ES-I3 (cell line): Measurements from ENCODE around the gene CA11.

Experiments used
- H3K36me3 ChIP-seq: 2 replicates; pipeline ENCODE4 v1.6.1; 2013; ENCODE audit warnings: mild to moderate bottlenecking, low read length, control low read depth, moderate library complexity; ENCODE audit not compliant: insufficient read depth
- H3K4me1 ChIP-seq: 2 replicates; pipeline ENCODE4 v1.6.1; 2013; ENCODE audit warnings: mild to moderate bottlenecking, control low read depth, low read length; ENCODE audit not compliant: insufficient read depth
- H3K9ac ChIP-seq: 2 replicates; pipeline ENCODE4 v1.6.1; 2013; ENCODE audit warnings: low read depth, mild to moderate bottlenecking, low read length, moderate library complexity
- H3K9me3 ChIP-seq: 2 replicates; pipeline ENCODE4 v1.6.1; 2013; ENCODE audit warnings: mild to moderate bottlenecking, low read length, moderate library complexity; ENCODE audit not compliant: control insufficient read depth, insufficient read depth

CA11 gene

GRCh38 chr19:48674921-48675824, 29.2 kb upstream of the CA11 start:
- Histone ChIP-seq H3K9me3 (no peaks in the 10 kb centered on the region), H3K9ac (no peak overlapping the region), H3K4me1 (peaks cover 17% of the 10 kb centered on the region), H3K36me3 (no peaks in the 10 kb centered on the region)

- Histone ChIP-seq H3K9ac (peak overlapping the region; percentile 25; the same call in 1 of the 2 replicates), H3K36me3 (no peaks in the 10 kb centered on the region), H3K4me1 (peaks cover 17% of the 10 kb centered on the region), H3K9me3 (no peaks in the 10 kb centered on the region)
Observed at GRCh38 chr19:48674216-48674809, 28.3 kb upstream of the CA11 start.

- no peaks in the 10 kb centered on the region for H3K9me3 ChIP-seq
- H3K36me3 ChIP-seq: no peaks in the 10 kb centered on the region
- peaks cover 17% of the 10 kb centered on the region for H3K4me1 ChIP-seq
- peak overlapping the region; percentile 27; the same call in 1 of the 2 replicates for H3K9ac ChIP-seq
Observed at GRCh38 chr19:48673436-48674100, 27.6 kb upstream of the CA11 start.

- Histone ChIP-seq H3K9ac (peak within 1 kb of the TSS; percentile 27; the same call in 1 of the 2 replicates), H3K9me3 (no peaks in the 10 kb centered on the region), H3K36me3 (no peaks in the 10 kb centered on the region), H3K4me1 (peaks cover 17% of the 10 kb centered on the region)
Observed at GRCh38 chr19:48672994-48673393, 27.0 kb upstream of the CA11 start, which contains the start of gene NTN5. Gene NTN5 (minus strand): TSS chr19:48673017. CDS start chr19:48670986, 2,031 bp downstream.

- H3K9me3 ChIP-seq: no peaks in the 10 kb centered on the region
- H3K9ac ChIP-seq: no peak overlapping the region
- peaks cover 17% of the 10 kb centered on the region for H3K4me1 ChIP-seq
- no peaks in the 10 kb centered on the region for H3K36me3 ChIP-seq
Observed at GRCh38 chr19:48671446-48671995, 25.5 kb upstream of the CA11 start.

- no peaks in the 10 kb centered on the region for H3K36me3 ChIP-seq
- H3K9ac ChIP-seq: no peak overlapping the region
- no peaks in the 10 kb centered on the region for H3K9me3 ChIP-seq
- H3K4me1 ChIP-seq: peaks cover 16% of the 10 kb centered on the region
Observed at GRCh38 chr19:48670699-48671445, 24.9 kb upstream of the CA11 start.

GRCh38 chr19:48669903-48670668, 24.1 kb upstream of the CA11 start:
- H3K9ac ChIP-seq: no peak overlapping the region
- H3K9me3 ChIP-seq: no peaks in the 10 kb centered on the region
- H3K36me3 ChIP-seq: no peaks in the 10 kb centered on the region
- peaks cover 11% of the 10 kb centered on the region for H3K4me1 ChIP-seq

GRCh38 chr19:48668761-48669160, 22.8 kb upstream of the CA11 start:
- Histone ChIP-seq H3K9me3 (no peaks in the 10 kb centered on the region), H3K36me3 (no peaks in the 10 kb centered on the region), H3K9ac (no peak overlapping the region), H3K4me1 (peaks cover under 1% of the 10 kb centered on the region; the same call in 1 of the 2 replicates)

- no peaks in the 10 kb centered on the region for H3K9me3 ChIP-seq
- H3K9ac ChIP-seq: no peak overlapping the region
- H3K36me3 ChIP-seq: no peaks in the 10 kb centered on the region
- no peaks in the 10 kb centered on the region; the same call in 1 of the 2 replicates for H3K4me1 ChIP-seq
Observed at GRCh38 chr19:48668332-48668731, 22.3 kb upstream of the CA11 start.

- no peaks in the 10 kb centered on the region; the same call in 1 of the 2 replicates for H3K4me1 ChIP-seq
- no peaks in the 10 kb centered on the region for H3K36me3 ChIP-seq
- no peak overlapping the region for H3K9ac ChIP-seq
- no peaks in the 10 kb centered on the region for H3K9me3 ChIP-seq
Observed at GRCh38 chr19:48665786-48666185, 19.8 kb upstream of the CA11 start.

GRCh38 chr19:48664476-48664875, 18.5 kb upstream of the CA11 start:
- Histone ChIP-seq H3K9me3 (no peaks in the 10 kb centered on the region), H3K36me3 (no peaks in the 10 kb centered on the region), H3K9ac (no peak overlapping the region), H3K4me1 (no peaks in the 10 kb centered on the region; the same call in 1 of the 2 replicates)

- H3K9ac ChIP-seq: no peak overlapping the region
- H3K4me1 ChIP-seq: no peaks in the 10 kb centered on the region; the same call in 1 of the 2 replicates
- no peaks in the 10 kb centered on the region for H3K9me3 ChIP-seq
Observed at GRCh38 chr19:48663667-48664066, 17.7 kb upstream of the CA11 start.

GRCh38 chr19:48661711-48662090, 15.7 kb upstream of the CA11 start:
- no peaks in the 10 kb centered on the region; the same call in 1 of the 2 replicates for H3K4me1 ChIP-seq

More at GRCh38 chr19:48663667-48664066, 17.7 kb upstream of the CA11 start:
- no peaks in the 10 kb centered on the region for H3K36me3 ChIP-seq

More at GRCh38 chr19:48661711-48662090, 15.7 kb upstream of the CA11 start:
- no peak overlapping the region for H3K9ac ChIP-seq
- no peaks in the 10 kb centered on the region for H3K9me3 ChIP-seq
- no peaks in the 10 kb centered on the region for H3K36me3 ChIP-seq
